Hippocampal formation (tissue), 2 donors: ENCODE data around the gene FBXL15.

Experiments used
- DNase-seq, 2 donors: peaks; one replicate each; lab custom pipeline; 2025; lab: John Stamatoyannopoulos, UW

The FBXL15 gene

GRCh38 chr10:102457591-102458150, 37.0 kb downstream of the FBXL15 start:
- DNase-seq: no peak

GRCh38 chr10:102458656-102459055, 38.0 kb downstream of the FBXL15 start:
- no peak for DNase-seq

- no peak for DNase-seq
Observed at GRCh38 chr10:102460836-102461186, 40.2 kb downstream of the FBXL15 start.

GRCh38 chr10:102461187-102462054, 40.8 kb downstream of the FBXL15 start:
- DNase-seq: peak; percentile 76 to 83

GRCh38 chr10:102462512-102463054, 41.9 kb downstream of the FBXL15 start:
- no peak for DNase-seq

GRCh38 chr10:102463983-102464382, 43.3 kb downstream of the FBXL15 start:
- DNase-seq: no peak

- no peak for DNase-seq
Observed at GRCh38 chr10:102465466-102465865, 44.8 kb downstream of the FBXL15 start.

GRCh38 chr10:102467318-102467717, 46.7 kb downstream of the FBXL15 start:
- no peak for DNase-seq

- DNase-seq: no peak
Observed at GRCh38 chr10:102467971-102468438, 47.4 kb downstream of the FBXL15 start.

GRCh38 chr10:102468683-102469082, 48.0 kb downstream of the FBXL15 start:
- no peak for DNase-seq

- no peak for DNase-seq
Observed at GRCh38 chr10:102470579-102471546, 50.2 kb downstream of the FBXL15 start.
